GM18517 (cell line): ENCODE data around the gene POU5F1.

Experiments used
- ATAC-seq: cut with Tn5 transposase; IDR thresholded peaks from one replicate; pipeline ENCODE4 v1.9.1; 2021; ENCODE audit warnings: mild to moderate bottlenecking, moderate library complexity; ENCODE audit not compliant: unreplicated experiment

Gene POU5F1

DNA sequence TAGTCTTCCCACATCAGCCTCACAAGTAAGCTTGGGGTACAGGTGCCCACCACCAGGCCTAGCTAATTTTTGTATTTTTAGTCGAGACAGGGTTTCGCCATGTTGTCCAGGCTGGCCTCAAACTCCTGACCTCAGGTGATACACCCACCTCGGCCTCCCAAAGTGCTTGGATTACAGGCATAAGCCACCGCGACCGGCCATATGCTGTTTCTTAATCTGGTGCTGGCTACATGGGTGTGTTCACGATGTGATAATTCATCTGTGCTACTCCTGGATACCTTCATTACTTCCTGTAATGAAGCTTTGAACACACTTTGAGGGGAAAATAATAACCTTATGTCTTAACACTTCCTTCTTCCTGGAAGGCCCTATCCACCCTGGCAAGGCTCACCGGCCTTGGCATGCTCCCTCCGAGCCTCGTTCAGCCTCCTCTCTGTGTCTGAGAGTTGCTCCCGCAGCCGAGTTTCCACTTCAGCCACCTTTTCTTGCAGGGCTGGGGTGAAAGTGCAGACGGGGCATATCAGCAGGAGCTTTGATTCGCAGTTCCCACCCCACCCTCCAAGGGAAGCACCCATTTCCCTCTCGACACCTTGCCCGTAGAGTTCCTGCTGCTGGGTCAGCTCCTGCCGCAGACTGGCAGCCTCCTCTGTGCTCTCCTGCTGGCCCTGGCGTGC lies 26.0 kb downstream of the POU5F1 start:
- ATAC-seq: no peak

DNA sequence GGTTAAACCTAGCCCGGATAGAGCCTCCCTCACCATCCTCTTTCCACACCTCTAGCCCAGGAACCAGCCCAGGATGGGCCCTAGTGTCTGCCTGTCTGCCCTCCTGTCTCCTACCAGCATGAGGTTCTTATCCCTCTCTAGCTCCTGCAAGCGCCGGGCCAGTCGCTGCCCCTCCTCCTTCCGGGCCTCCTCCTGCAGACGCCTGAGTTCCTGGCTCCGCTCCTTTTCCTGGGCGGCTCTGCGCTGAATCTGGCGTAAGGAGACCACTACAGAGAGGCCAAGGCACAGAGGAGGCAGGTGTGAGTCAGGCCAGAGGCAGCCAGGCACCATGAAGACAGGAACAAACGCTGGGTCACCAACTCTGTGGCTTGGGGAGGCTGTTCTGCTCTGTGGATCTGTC lies 27.3 kb downstream of the POU5F1 start:
- ATAC-seq: no peak

DNA sequence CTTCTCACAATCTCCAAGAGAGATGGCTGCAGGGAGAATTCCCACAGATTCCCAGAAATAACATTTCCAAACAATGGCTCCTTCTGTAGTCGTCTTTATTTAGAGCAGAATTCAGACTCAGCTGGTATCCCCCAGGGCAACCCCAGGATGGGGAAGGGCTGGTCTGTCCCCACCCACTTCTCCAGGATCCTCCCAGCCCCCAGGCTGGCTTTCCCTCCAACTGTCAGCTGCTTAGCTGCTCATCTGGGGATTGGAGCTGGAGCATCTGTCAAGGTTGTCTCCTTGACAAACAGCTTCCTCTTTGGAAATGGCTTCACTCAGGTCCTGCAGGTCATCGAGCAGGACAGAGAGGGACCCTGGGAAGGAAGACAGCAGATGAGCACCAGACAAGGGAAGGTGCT lies 28.1 kb downstream of the POU5F1 start:
- ATAC-seq: no peak

DNA sequence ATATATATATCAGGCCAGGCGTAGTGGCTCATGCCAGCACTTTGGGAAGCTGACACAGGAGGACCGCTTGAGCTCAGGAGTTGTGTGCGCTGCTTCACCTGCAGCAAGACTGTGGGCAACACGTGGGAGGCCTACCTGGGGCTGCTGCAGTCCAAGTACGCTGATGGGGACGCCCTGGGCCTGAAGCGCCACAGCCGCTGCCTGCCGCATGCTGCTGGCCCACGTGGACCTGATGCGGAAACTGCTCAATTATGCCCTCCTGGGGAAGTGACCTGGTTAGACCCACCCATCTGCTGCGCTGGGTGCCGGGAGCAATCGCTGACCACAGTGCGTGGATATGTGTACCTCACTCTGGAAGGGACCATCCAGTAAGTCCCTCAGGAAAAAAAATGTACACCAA lies 29.8 kb downstream of the POU5F1 start:
- no peak for ATAC-seq

DNA sequence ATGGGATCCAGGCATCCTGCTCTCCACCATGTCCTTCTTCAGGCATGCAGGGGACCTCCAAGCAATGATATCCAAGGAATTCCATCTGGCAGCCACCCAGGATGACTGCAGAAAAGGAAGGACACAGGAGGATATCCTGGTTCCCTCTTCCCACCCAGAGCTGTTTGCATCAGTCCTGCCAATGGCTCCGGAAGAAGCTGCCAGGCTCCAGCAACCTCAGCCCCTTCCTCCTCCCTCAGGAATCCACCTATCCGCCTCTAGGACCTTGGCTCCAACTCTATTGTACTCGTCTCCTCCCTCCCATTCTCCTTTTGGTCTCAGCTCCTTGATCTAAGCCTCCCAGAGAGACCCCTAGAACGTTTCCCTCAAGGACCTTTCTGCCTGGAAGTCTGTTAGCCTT lies 30.9 kb downstream of the POU5F1 start:
- no peak for ATAC-seq

DNA sequence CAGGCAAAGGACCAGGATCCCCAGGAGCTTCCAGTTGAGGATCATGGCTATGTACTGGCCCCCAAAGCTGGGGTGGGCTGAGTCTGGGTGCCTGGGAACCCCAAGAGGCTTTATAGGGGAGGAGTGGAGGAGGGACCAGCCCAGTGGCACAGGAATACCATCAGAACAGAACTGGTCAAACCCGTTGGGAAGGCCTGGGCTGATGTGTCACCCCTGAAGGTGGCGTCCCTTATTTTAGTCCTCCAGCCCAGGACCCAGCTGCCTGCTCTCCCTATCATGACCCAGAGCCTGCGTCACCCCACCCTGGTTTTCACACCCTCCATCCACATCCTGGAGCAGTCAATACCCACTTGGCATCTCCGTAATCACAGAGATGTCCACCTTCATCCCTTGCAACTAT lies 31.5 kb downstream of the POU5F1 start, which contains the start of gene PSORS1C2:
TSS of gene PSORS1C2 (minus strand) at position 85 of the 400 bp plus-strand sequence. CDS start at position 45, 40 bp downstream.
- no peak for ATAC-seq

DNA sequence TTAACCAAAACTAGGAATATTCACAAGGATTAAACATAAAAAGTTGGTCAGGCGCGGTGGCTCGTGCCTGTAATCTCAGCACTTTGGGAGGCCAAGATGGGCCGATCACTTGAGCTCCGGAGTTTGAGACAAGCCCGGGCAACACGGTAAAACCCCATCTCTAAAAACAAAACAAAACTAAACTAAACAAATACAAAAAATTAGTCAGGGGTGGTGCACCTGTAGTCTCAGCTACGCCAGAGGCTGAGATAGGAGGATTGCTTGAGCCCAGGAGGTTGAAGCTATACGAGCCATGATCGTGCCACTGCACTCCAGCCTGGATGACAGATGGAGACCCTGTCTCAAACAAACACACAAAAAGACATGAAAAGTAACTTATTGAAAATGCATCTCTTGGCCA lies 34.8 kb downstream of the POU5F1 start:
- no peak for ATAC-seq

DNA sequence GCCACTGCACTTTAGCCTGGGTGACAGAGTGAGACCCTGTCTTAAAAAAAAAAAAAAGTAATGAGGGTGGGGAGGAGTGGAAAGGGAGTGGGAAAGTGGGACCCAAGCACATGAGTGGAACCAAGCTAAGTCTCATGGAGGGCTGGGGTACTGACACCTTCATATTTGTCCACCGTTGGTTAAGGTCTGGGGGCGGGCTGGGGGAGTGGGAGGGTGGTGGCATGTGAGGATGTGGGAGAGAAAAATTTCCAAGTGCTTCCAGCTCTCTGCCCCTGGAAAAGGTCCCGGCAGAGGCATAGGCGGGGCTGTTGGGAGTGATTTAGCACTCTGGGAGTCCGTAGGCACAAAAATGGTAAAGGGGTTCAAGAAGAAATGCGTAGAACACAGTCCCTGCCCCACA lies 37.7 kb downstream of the POU5F1 start:
- no peak for ATAC-seq

DNA sequence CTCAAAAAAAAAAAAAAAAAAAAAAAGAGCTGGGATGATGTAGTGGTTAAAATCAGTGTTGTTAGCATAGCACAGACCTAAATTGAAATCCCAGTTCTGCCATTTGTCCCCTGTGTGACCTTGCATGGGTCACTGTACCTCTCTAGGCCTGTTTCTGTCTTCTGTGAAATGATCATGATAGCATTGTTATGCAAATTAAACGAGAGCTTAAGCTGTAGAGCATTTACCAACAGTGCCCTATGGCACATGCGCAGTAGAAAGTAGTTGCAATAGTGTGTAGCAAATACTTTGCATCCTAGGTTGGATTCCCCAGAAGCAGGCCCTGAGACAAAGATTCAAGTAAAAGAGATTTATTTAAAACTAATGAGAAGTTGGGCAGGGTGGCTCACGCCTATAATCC lies 38.9 kb downstream of the POU5F1 start:
- ATAC-seq: no peak

DNA sequence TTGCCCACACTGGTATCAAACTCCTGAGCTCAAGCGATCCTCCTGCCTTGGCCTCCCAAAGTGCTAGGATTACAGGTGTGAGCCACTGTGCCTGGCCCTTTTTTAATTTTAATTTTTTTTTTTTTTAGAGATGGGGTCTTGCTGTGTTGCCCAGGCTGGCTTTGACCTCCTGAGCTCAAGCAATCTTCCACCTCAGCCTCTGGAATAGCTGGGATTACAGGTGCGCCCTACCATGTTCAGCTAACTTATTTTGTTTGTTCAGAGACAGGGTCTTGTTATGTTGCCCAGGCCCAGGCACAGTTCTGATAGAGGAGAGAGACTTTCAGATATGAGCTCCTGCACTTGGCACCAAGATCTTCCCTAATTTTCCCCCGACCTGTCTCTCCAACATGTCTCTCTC lies 39.7 kb downstream of the POU5F1 start:
- no peak for ATAC-seq

DNA sequence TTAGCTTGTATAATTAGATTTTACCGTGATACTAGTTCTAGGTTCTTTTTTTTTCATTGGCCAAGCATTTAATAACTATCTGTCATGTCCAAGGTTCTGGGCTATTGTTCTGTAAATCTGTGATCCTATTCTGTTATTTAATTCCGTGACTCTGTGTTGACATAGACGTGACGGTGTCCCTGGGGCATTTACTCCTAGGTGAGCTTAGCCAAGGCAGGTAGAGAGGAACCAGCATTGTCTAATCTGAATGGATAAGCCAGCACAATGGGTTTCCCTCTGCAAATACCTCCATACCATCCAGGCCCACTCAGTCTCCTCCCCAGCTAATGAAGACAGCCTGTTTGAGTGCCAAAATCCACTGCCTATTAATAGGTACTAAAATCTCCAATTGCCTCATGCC lies 41.4 kb downstream of the POU5F1 start:
- no peak for ATAC-seq

DNA sequence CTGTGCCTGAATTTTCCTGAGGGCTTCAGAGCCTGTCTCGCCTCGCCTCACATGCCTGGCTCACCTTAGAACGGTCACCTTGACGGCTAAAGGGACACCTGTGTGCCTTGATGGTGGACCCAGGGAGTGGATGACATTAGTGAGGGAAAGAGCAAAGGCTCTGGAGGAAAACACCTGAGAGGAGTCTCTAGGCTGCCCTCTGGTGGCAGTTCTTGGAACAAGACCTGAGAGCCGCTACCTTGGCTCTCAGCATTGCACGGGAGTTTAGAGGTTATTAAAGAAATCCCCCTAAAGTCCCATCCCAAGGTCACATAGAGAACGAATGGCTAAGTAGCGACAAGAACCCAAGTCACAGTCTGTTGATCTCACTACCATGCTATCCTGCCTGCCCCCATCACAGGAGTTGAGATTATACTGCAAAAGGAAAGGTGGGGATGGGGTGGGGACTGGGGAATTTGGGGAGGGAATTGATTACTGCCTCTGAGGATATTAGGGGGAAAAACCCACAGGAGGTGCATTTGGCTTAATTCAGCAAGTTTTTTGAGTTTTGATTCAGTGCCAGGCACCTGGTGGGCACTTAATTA lies 42.3 kb downstream of the POU5F1 start:
- no peak for ATAC-seq

DNA sequence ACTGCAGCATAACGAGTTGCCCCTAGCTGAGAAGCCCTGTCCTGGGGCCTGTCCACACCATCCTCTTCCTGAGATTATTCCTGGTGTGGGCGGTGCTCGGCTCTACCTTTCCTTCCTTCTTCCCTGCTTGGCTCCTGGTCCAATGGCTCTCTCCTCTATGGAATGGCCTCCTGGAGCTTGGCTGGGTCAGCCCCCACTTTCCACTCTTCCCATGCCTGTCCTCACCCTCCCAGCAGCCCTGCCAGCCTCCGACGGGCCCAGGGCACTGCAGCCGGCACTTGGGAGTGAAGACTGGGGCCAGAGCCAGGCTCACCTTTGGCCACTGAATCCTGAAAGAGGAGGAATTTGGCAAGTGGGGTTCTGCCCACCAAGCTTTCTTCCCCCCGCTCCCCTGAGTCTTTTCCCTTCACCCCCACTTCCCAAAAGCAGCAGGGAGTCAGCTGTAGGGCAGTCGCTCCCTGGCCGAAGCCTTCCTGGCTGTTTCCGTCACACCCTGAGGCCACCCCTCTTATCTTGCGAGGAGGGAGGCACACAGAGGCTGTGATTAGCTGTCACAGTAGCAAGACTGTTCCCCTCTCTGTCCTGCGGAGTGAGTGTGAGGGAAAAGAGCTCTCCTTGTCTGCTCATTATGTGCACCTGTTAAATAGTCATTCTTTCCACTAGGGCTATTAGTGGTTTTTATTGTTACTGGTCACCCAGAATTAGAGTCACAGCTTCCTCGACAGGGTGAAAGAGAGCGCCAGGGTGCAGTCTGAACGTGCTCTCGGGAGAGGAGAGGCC lies 43.9 kb downstream of the POU5F1 start:
- no peak for ATAC-seq

DNA sequence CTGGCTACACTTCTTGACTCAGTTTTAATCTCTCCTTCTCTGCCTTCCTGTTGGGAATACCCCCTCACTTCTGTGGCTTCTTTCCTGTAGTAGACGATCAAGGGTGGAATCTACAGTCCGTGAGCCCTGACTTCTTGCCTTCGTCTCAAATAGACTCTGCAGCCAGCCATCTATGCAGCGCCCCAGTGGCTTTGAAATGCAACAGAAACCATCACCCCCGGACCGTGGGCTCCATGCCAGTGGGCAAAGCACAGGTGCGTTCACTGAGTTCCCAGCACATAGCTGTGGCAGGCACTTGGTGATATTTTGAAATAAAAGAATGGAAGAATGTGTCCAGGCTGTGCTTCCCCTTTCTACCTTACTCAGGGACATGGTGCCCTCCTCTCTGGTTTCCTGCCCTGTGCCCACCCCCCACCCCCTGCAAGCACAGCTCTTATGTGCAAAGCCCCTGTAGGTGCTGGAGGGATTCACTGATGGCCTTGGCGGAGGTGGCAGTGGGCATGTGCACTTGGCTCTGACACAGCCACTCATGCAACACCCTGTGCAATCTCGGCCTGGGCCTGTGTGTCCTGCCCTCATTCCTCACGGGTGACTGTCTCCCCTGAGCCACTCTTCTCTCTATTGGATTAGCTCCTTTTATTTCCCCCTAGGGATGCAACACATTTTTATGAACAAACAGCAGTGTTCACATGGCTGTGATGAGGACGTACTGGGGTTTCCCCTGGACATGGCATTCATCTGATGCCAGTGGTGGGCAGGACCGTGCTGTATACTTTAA lies 44.7 kb downstream of the POU5F1 start:
- no peak for ATAC-seq

DNA sequence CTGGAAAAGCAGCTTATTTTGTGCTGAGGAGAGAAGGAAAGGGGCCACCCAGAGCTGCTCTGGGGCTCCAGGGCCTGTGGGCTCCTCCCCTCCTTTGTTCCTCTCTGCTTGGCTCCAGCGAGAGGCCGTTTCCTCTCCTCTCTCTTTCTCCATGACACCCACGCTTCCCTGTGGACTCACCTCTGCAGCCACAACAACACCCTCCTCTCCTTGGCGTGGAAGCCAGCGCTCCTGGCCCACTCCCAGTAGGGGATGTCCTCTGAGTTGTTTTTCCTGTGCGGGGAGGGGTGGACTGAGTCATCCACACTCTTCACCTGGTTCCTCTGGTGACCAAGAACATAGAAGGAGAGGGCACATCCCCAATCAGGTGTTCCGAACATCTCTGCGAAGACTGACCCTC lies 45.3 kb downstream of the POU5F1 start:
- ATAC-seq: no peak

DNA sequence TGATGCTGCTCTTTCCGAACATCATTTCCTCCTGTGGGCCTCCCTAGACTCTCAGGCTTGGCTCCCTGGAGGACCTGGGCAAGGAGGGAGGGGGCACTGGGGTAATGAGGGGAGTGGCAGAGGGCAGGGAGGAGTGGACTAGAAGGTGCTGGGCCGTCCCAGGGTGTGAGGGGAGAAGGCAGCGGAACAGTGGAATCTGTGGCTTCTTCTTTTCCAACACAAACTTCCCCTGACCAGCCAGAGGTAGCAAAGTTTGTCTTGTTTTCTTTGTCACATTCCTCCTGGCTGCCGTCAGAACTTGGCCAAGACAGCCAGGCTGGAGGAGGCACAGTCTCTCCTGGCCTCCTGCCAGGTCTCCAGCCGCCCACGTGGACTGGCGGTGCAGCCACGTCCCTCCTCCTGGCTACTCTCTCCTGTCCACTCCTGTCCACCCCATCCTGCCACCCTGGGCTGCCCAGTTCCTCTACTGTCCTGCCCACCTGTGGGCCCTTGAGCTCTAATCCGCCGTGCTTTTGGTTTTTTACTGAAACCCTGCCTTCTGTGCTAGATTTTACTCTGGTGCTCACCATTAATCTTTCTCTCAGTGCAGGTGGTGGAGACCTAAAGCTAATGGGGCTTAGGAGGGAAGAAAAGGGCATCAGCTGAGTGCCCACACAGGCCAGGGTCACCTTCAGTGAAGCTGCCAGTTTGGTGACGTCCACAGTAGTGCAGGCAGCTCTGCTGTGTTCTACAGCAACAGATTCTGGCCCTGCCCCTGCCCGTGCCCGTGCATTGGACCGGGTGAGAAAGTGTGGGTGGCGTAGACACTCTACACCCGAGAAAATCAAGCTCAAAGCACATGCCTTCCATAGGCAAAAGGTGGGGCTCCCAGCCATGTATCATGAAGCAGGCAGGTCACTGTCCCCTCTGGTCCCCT lies 47.4 kb downstream of the POU5F1 start:
- ATAC-seq: no peak

DNA sequence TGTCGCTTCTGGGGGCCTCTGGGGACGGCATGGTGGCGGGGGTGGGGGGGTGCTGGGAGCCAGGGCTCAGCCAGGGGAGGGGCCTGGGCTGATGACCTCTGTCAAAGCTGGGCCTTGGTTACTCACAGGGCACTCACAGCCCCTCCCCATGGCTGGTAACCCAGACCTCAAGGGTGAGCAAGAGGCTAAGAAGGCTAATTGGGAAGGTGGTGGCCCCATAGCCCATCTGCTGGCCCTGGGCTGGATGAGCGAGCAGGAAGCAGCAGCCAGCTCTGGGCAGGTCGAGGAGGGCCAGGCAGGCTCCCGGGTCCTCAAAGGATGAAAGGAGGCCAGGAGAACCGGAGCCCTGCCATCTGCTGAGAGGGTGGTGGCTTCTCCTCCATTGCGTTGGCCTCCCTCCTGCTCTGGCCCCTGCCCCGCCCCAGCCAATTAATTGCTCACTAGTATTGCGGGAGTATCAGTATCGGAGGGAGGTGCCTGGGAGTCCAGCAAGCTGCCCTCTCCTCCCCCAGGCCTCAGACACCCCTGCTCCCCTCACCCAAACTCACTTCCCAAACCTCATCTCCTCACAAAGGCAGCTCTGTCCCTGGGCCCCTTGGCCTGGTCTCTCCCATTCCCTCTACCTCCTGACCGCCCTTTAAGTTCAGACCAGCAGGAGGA lies 49.2 kb downstream of the POU5F1 start:
- no peak for ATAC-seq

DNA sequence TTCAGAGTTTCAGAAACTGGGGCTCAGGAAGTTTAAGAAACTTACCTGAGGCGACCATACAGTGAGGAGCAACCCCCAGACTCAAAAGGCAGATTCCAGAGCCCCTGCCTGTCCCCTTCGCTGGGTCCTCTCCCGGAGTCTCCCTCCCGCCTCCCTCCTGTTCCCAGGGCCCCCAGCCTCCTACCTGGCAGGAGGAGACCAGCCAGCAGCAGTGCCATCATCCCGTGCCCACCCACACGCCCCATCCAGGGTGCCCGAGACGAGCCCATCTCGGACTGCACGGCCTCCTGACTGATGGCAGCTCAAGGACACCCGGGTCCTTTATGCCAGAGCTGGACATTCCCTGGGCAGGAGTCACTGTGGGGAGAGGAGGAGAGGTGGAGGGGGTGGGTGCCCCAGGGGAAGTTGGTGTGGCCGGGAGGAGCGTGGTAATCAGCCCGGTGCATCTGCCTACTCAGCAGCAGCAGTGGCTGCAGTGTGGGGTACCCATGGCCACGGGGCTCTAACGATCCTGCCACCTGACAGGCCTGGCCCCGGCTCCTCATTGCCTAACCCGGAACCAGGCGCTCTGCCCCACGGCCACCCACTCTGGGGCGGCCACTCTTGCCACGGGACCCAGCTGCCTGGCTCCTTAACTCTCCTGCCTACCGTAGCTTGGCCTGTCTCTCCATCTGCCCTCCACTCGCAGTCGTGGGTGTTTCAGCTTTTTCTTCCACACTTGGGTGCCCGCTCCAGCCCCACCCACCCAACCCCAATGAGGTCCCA lies 50.1 kb downstream of the POU5F1 start, which contains the start of gene CDSN:
TSS of gene CDSN (minus strand) at position 296 of the 765 bp plus-strand sequence. CDS start at position 269, 27 bp downstream.
- no peak for ATAC-seq

DNA sequence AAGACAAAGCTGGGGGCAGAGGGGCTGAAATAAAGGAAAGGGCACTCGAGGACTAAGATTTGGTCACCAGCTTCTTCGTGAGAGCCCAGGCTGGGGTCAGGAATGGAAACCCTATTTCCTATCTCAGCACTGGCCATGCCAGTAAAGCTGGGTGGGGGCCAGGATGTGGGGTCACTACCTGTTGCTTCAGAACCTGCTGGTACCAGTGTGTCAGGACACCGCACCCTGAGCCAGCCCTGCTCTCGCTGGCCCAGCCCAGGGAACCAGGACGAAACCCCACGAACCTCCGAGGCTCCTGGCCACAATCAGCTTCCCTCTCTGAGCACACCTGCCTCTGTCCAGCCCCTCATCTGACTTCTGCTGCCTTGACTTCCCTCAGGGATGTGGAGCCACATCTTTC lies 52.3 kb downstream of the POU5F1 start:
- ATAC-seq: no peak
